HG02571 (cell line): ENCODE measurements around the gene ANKRD6.

Experiments used
- ATAC-seq: cut with Tn5 transposase; IDR thresholded peaks from one replicate; pipeline ENCODE4 v1.9.1; 2021; ENCODE audit warnings: mild to moderate bottlenecking, moderate library complexity; ENCODE audit not compliant: unreplicated experiment

ANKRD6 gene

GRCh38 chr6:89464295-89464694 lies 31.3 kb downstream of the ANKRD6 start:
- no peak for ATAC-seq

- no peak for ATAC-seq
These were observed 34.5 kb downstream of the ANKRD6 start for GRCh38 chr6:89467437-89467836.

- no peak for ATAC-seq
These were observed 36.0 kb downstream of the ANKRD6 start for GRCh38 chr6:89468998-89469397.

GRCh38 chr6:89471287-89471867 lies 38.4 kb downstream of the ANKRD6 start:
- no peak for ATAC-seq

GRCh38 chr6:89475101-89475500 lies 42.1 kb downstream of the ANKRD6 start:
- no peak for ATAC-seq

GRCh38 chr6:89475634-89476033 lies 42.7 kb downstream of the ANKRD6 start:
- ATAC-seq: no peak

- ATAC-seq: no peak
These were observed 46.9 kb downstream of the ANKRD6 start for GRCh38 chr6:89479897-89480296.

GRCh38 chr6:89481695-89482094 lies 48.7 kb downstream of the ANKRD6 start:
- ATAC-seq: no peak

GRCh38 chr6:89482126-89482525 lies 49.2 kb downstream of the ANKRD6 start:
- no peak for ATAC-seq

- ATAC-seq: no peak
These were observed 50.3 kb downstream of the ANKRD6 start for GRCh38 chr6:89483111-89483720.

GRCh38 chr6:89485320-89485719 lies 52.4 kb downstream of the ANKRD6 start:
- ATAC-seq: no peak

GRCh38 chr6:89487864-89488263 lies 54.9 kb downstream of the ANKRD6 start:
- no peak for ATAC-seq

GRCh38 chr6:89488438-89488837 lies 55.5 kb downstream of the ANKRD6 start:
- no peak for ATAC-seq

GRCh38 chr6:89489078-89489477 lies 56.1 kb downstream of the ANKRD6 start:
- no peak for ATAC-seq

- ATAC-seq: no peak
These were observed 59.2 kb downstream of the ANKRD6 start for GRCh38 chr6:89492025-89492640.

- no peak for ATAC-seq
These were observed 61.3 kb downstream of the ANKRD6 start for GRCh38 chr6:89494131-89494793.

GRCh38 chr6:89495961-89496535 lies 63.1 kb downstream of the ANKRD6 start:
- ATAC-seq: no peak

GRCh38 chr6:89500611-89501010 lies 67.7 kb downstream of the ANKRD6 start:
- ATAC-seq: no peak

GRCh38 chr6:89501222-89501621 lies 68.3 kb downstream of the ANKRD6 start:
- ATAC-seq: no peak

GRCh38 chr6:89501753-89502152 lies 68.8 kb downstream of the ANKRD6 start:
- ATAC-seq: no peak

GRCh38 chr6:89503641-89504040 lies 70.7 kb downstream of the ANKRD6 start:
- no peak for ATAC-seq

- no peak for ATAC-seq
These were observed 72.9 kb downstream of the ANKRD6 start for GRCh38 chr6:89505847-89506246.
